Ureter (tissue), 1 donor: ENCODE measurements around the gene NDUFB8. TPM values are rescaled to one million over a fixed set of nuclear protein-coding genes. Genes with fewer than 3 reads are reported as not detected.
"Not testable (repeated sequence)": the region's sequence is repeated elsewhere in the genome, so short reads cannot be mapped to it uniquely, and the experiment has no call there.

ENCODE experiments used
- DNase-seq: peaks from one replicate; pipeline ENCODE4 v3.0.0-alpha.2; 2020; ENCODE audit warnings: low spot score
- total RNA-seq: library from RNA; stranded (reverse); gene quantifications from one replicate; pipeline ENCODE4 v1.2.4, GENCODE V29; 2023
- donor health status: DM: yes; HTN: yes; CAD: no.

NDUFB8 gene
- 152 TPM for total RNA-seq

GRCh38 chr10:100529475-100530298, at the start of gene NDUFB8:
NDUFB8 (minus strand) TSS chr10:100529871; CDS start chr10:100529851, 20 bp downstream.
- peak; percentile 93 for DNase-seq

- DNase-seq, result no peak
Measured at GRCh38 chr10:100576282-100576635, 46.6 kb upstream of the NDUFB8 start.

- no peak for DNase-seq
Measured at GRCh38 chr10:100575585-100576281, 46.1 kb upstream of the NDUFB8 start.

GRCh38 chr10:100575146-100575545, 45.5 kb upstream of the NDUFB8 start:
- DNase-seq, result not testable (repeated sequence)

- no peak for DNase-seq
Measured at GRCh38 chr10:100571084-100571856, 41.6 kb upstream of the NDUFB8 start.

- no peak for DNase-seq
Measured at GRCh38 chr10:100570506-100570905, 40.8 kb upstream of the NDUFB8 start.

- no peak for DNase-seq
Measured at GRCh38 chr10:100569687-100570481, 40.2 kb upstream of the NDUFB8 start.

- DNase-seq, result no peak
Measured at GRCh38 chr10:100568912-100569311, 39.2 kb upstream of the NDUFB8 start.

- DNase-seq, result no peak
Measured at GRCh38 chr10:100567826-100568225, 38.2 kb upstream of the NDUFB8 start.

GRCh38 chr10:100567249-100567648, 37.6 kb upstream of the NDUFB8 start:
- DNase-seq, result no peak

- no peak for DNase-seq
Measured at GRCh38 chr10:100566561-100566960, 36.9 kb upstream of the NDUFB8 start.

GRCh38 chr10:100565206-100565985, 35.7 kb upstream of the NDUFB8 start:
- no peak for DNase-seq

- DNase-seq, result peak; percentile 75
Measured at GRCh38 chr10:100562008-100562672, 32.5 kb upstream of the NDUFB8 start.

- no peak for DNase-seq
Measured at GRCh38 chr10:100561005-100561404, 31.3 kb upstream of the NDUFB8 start.

- no peak for DNase-seq
Measured at GRCh38 chr10:100560248-100560647, 30.6 kb upstream of the NDUFB8 start.

GRCh38 chr10:100554902-100555301, 25.2 kb upstream of the NDUFB8 start:
- DNase-seq, result no peak

GRCh38 chr10:100553929-100554328, 24.3 kb upstream of the NDUFB8 start:
- DNase-seq, result no peak

GRCh38 chr10:100551738-100552137, 22.1 kb upstream of the NDUFB8 start:
- DNase-seq, result no peak

- DNase-seq, result no peak
Measured at GRCh38 chr10:100551196-100551595, 21.5 kb upstream of the NDUFB8 start.

- no peak for DNase-seq
Measured at GRCh38 chr10:100544950-100545349, 15.3 kb upstream of the NDUFB8 start.
